SK-N-SH (cell line): ENCODE results near the gene C1QL1. TPM values are rescaled to one million over a fixed set of nuclear protein-coding genes. Genes with fewer than 3 reads are reported as not detected.

ENCODE experiments used
- CTCF ChIA-PET: fragments of 300-600, 350-600 bp; formaldehyde crosslinking; extraction: SDS; loops from one replicate; lab custom pipeline; 2021; lab: Yijun Ruan, JAX
- POLR2A ChIA-PET: fragments of 350-600 bp; sonication (Branson Sonifier 250); formaldehyde crosslinking; extraction: SDS; loops from one replicate; lab custom pipeline; 2020; ENCODE audit warnings: antibody characterized with exemption, inconsistent platforms; lab: Yijun Ruan, JAX
- DNase-seq: peaks from one replicate; pipeline ENCODE4 v3.0.0; 2012
- H2AFZ ChIP-seq: fragments of 200-600 bp; sonication (generic); 2 replicates; pipeline ENCODE4 v1.8.1; 2016; ENCODE audit warnings: antibody characterized with exemption, mild to moderate bottlenecking, low read depth
- H3F3A ChIP-seq: fragments of 200-600 bp; sonication (generic); replicated peaks from 2 replicates; pipeline ENCODE3; 2016; ENCODE audit warnings: antibody characterized with exemption, mild to moderate bottlenecking; ENCODE audit not compliant: insufficient read depth
- H3K27ac ChIP-seq, 2 experiments: fragments of 200-500 bp in 1 of 2; fragments of 200-600 bp in 1 of 2; sonication (Bioruptor generic) in 1 of 2; sonication (generic), shearing (Covaris generic) in 1 of 2; 2 replicates each; pipeline versions ENCODE4 v1.5.1 to v1.6.1; 2014 to 2016; ENCODE audit warnings: low read depth in 2 of 2, inconsistent platforms in 1 of 2, low read length in 1 of 2, mild to moderate bottlenecking in 1 of 2, mixed read lengths in 1 of 2
- H3K27me3 ChIP-seq: fragments of 200-600 bp; sonication (generic), shearing (Covaris generic); 2 replicates; pipeline ENCODE4 v1.6.1; 2016; ENCODE audit warnings: mixed run types; ENCODE audit not compliant: insufficient read depth
- H3K36me3 ChIP-seq, 2 experiments: fragments of 200-500 bp in 1 of 2; fragments of 200-600 bp in 1 of 2; sonication (Bioruptor generic) in 1 of 2; sonication (generic) in 1 of 2; replicated peaks in 1 of 2; 2 replicates each; pipeline versions ENCODE3 to v1.5.1; 2014 to 2016; ENCODE audit warnings: low read length in 1 of 2, mild to moderate bottlenecking in 1 of 2; ENCODE audit not compliant: insufficient read depth in 2 of 2, control insufficient read depth in 1 of 2
- H3K4me1 ChIP-seq, 2 experiments: fragments of 200-500 bp in 1 of 2; fragments of 200-600 bp in 1 of 2; sonication (Bioruptor generic) in 1 of 2; sonication (generic), shearing (Covaris generic) in 1 of 2; 2 replicates each; pipeline versions ENCODE4 v1.5.1 to v1.6.1; 2014 to 2016; ENCODE audit warnings: low read depth in 1 of 2, low read length in 1 of 2, mixed run types in 1 of 2; ENCODE audit not compliant: insufficient read depth in 2 of 2, control insufficient read depth in 1 of 2
- H3K4me2 ChIP-seq: fragments of 200-600 bp; sonication (generic), shearing (Covaris generic); 2 replicates; pipeline ENCODE4 v1.6.1; 2017; ENCODE audit warnings: mixed run types
- H3K4me3 ChIP-seq, 2 experiments: fragments of 200-500 bp in 1 of 2; fragments of 200-600 bp in 1 of 2; sonication (Bioruptor generic) in 1 of 2; sonication (generic), shearing (Covaris generic) in 1 of 2; 2 replicates each; pipeline versions ENCODE4 v1.5.1 to v1.8.1; 2014 to 2016; ENCODE audit warnings: low read depth in 2 of 2, inconsistent platforms in 1 of 2, low read length in 1 of 2, mild to moderate bottlenecking in 1 of 2, mixed read lengths in 1 of 2, moderate library complexity in 1 of 2
- H3K79me2 ChIP-seq: fragments of 200-600 bp; sonication (generic); 2 replicates; pipeline ENCODE4 v1.8.1; 2017; ENCODE audit warnings: mild to moderate bottlenecking; ENCODE audit not compliant: insufficient read depth
- H3K9ac ChIP-seq: fragments of 200-600 bp; sonication (generic); 2 replicates; pipeline ENCODE4 v1.6.1; 2017; ENCODE audit warnings: mixed run types
- H3K9me2 ChIP-seq: fragments of 200-600 bp; sonication (generic); 2 replicates; pipeline ENCODE4 v1.6.1; 2017; ENCODE audit warnings: mixed run types
- H3K9me3 ChIP-seq: fragments of 200-600 bp; sonication (generic); 2 replicates; pipeline ENCODE4 v1.6.1; 2017; ENCODE audit warnings: mixed run types, mild to moderate bottlenecking, moderate library complexity
- H4K20me1 ChIP-seq: fragments of 200-600 bp; sonication (generic); 2 replicates; pipeline ENCODE4 v1.6.1; 2017; ENCODE audit warnings: mild to moderate bottlenecking, mixed run types; ENCODE audit not compliant: insufficient read depth
- CHD2 ChIP-seq: fragments of 150-350 bp; IDR thresholded peaks from 2 replicates; pipeline ENCODE4 v1.6.1; 2018; ENCODE audit warnings: low read length; ENCODE audit not compliant: partially characterized antibody
- ELF1 ChIP-seq: IDR thresholded peaks from 2 replicates; pipeline ENCODE4 v1.4.0; 2012
- FOSL2 ChIP-seq: IDR thresholded peaks from 2 replicates; pipeline ENCODE4 v1.4.0; 2012; ENCODE audit warnings: low read depth, mild to moderate bottlenecking, moderate library complexity, borderline replicate concordance
- FOXM1 ChIP-seq: IDR thresholded peaks from 2 replicates; pipeline ENCODE4 v1.4.0; 2012; ENCODE audit warnings: low read depth, mild to moderate bottlenecking
- MEF2A ChIP-seq: IDR thresholded peaks from 2 replicates; pipeline ENCODE4 v1.4.0; 2012; ENCODE audit warnings: low read depth, borderline replicate concordance
- MXI1 ChIP-seq: IDR thresholded peaks from 2 replicates; pipeline ENCODE4 v1.6.1; 2012; ENCODE audit warnings: mild to moderate bottlenecking, low read depth, low read length, improper control_type of control experiment
- NRF1 ChIP-seq: IDR thresholded peaks from 2 replicates; pipeline ENCODE4 v1.6.1; 2012; ENCODE audit warnings: low read depth, mild to moderate bottlenecking, low read length
- POLR2AphosphoS5 ChIP-seq: IDR thresholded peaks from 2 replicates; pipeline ENCODE4 v1.6.1; 2012; ENCODE audit warnings: low read depth, low read length
- REST ChIP-seq: IDR thresholded peaks from 2 replicates; pipeline ENCODE4 v1.6.1; 2012; ENCODE audit warnings: mild to moderate bottlenecking, low read depth, low read length, moderate library complexity
- RFX5 ChIP-seq: IDR thresholded peaks from 2 replicates; pipeline ENCODE4 v1.6.1; 2012; ENCODE audit warnings: mild to moderate bottlenecking, improper control_type of control experiment, low read length
- RXRA ChIP-seq: IDR thresholded peaks from 2 replicates; pipeline ENCODE4 v1.4.0; 2012; ENCODE audit warnings: low read depth, mild to moderate bottlenecking, borderline replicate concordance
- SIN3A ChIP-seq: IDR thresholded peaks from 2 replicates; pipeline ENCODE4 v1.6.1; 2012; ENCODE audit warnings: low read depth, mild to moderate bottlenecking, low read length, moderate library complexity, borderline replicate concordance
- SMC3 ChIP-seq: IDR thresholded peaks from 2 replicates; pipeline ENCODE4 v1.6.1; 2012; ENCODE audit warnings: low read depth, low read length, improper control_type of control experiment
- YY1 ChIP-seq: IDR thresholded peaks from 2 replicates; pipeline ENCODE4 v1.4.0; 2012; ENCODE audit warnings: low read depth, mild to moderate bottlenecking
- WGBS: methylation state at CpG from one replicate; pipeline ENCODE4 v1.1.6; 2017; ENCODE audit warnings: low lambda C conversion rate; 5-methylcytosine and 5-hydroxymethylcytosine counted together
- polyA plus RNA-seq, 3 experiments: library from polyadenylated mRNA; depleted of rRNA; stranded (reverse); fragments of >200 nt; gene quantifications; 2 replicates each; pipeline ENCODE4 v1.2.3, GENCODE V29; 2012
- TF ChIP-seq, protein P1 (sequence below): IDR thresholded peaks from 2 replicates; pipeline ENCODE4 v1.4.0; 2012; ENCODE audit warnings: low read depth, borderline replicate concordance
- TF ChIP-seq, protein P2 (sequence below): IDR thresholded peaks from 2 replicates; pipeline ENCODE4 v1.4.0; 2012; ENCODE audit warnings: low read depth, borderline replicate concordance

Gene C1QL1
- polyA plus RNA-seq, 1 of the 3 experiments (the other 2 are of a cell fraction) = 11.9 TPM

- Histone ChIP-seq H3K9me3 (no peaks in the 10 kb centered on the region), H2AFZ (no peak overlapping the region), H3K36me3 (peaks cover 7 to 36% of the 10 kb centered on the region in 2 experiments), H3K9ac (no peak overlapping the region), H3K79me2 (peaks cover 100% of the 10 kb centered on the region), H4K20me1 (no peaks in the 10 kb centered on the region; the same call in 1 of the 2 replicates), H3K9me2 (no peaks in the 10 kb centered on the region), H3K27ac (peak overlapping the region in 1 of 2 experiments; percentile 56; a peak in 2 of 4 replicates), H3K4me3 (no peak overlapping the region), H3K27me3 (no peaks in the 10 kb centered on the region), H3F3A (peaks cover 31% of the 10 kb centered on the region), H3K4me2 (no peak overlapping the region), H3K4me1 (peaks cover 0 to 15% of the 10 kb centered on the region in 2 experiments; a peak in 1 of 4 replicates)
- POLR2A ChIA-PET = no interaction called here
- no peak for TF ChIP-seq ELF1
- no peak for TF ChIP-seq NRF1
- TF ChIP-seq POLR2AphosphoS5 = no peak
- TF ChIP-seq RFX5 = no peak
- no peak for TF ChIP-seq CHD2
- no peak for TF ChIP-seq FOXM1
- TF ChIP-seq SMC3 = no peak
- TF ChIP-seq, protein P1, sequence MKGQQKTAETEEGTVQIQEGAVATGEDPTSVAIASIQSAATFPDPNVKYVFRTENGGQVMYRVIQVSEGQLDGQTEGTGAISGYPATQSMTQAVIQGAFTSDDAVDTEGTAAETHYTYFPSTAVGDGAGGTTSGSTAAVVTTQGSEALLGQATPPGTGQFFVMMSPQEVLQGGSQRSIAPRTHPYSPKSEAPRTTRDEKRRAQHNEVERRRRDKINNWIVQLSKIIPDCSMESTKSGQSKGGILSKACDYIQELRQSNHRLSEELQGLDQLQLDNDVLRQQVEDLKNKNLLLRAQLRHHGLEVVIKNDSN = no peak
- no peak for TF ChIP-seq RXRA
- TF ChIP-seq SIN3A = no peak
- TF ChIP-seq REST = no peak
- TF ChIP-seq YY1 = no peak
- TF ChIP-seq, protein P2, sequence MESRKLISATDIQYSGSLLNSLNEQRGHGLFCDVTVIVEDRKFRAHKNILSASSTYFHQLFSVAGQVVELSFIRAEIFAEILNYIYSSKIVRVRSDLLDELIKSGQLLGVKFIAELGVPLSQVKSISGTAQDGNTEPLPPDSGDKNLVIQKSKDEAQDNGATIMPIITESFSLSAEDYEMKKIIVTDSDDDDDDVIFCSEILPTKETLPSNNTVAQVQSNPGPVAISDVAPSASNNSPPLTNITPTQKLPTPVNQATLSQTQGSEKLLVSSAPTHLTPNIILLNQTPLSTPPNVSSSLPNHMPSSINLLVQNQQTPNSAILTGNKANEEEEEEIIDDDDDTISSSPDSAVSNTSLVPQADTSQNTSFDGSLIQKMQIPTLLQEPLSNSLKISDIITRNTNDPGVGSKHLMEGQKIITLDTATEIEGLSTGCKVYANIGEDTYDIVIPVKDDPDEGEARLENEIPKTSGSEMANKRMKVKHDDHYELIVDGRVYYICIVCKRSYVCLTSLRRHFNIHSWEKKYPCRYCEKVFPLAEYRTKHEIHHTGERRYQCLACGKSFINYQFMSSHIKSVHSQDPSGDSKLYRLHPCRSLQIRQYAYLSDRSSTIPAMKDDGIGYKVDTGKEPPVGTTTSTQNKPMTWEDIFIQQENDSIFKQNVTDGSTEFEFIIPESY = no peak
- TF ChIP-seq FOSL2 = no peak
- TF ChIP-seq MXI1 = no peak
- TF ChIP-seq MEF2A = no peak
- DNase-seq = peak; percentile 10
- 89% methylated on average over 4 of the region's 4 CpGs for WGBS
- CTCF ChIA-PET = interaction anchor here (1.0 to 2.9 kb wide), 6 partner anchors 18 to 193 kb away, joined by 3 to 16 read pairs (median 5); partner anchors contain the start of gene ACBD4
Measured at GRCh38 chr17:44942456-44942855, 25.6 kb downstream of the C1QL1 start.
